AG08395 (cell line): ENCODE data around the gene CAMK2B.

Experiments
- DNase-seq: peaks from one replicate; pipeline ENCODE4 v3.0.0; 2012; ENCODE audit warnings: mixed read lengths, low spot score

Gene CAMK2B

DNA sequence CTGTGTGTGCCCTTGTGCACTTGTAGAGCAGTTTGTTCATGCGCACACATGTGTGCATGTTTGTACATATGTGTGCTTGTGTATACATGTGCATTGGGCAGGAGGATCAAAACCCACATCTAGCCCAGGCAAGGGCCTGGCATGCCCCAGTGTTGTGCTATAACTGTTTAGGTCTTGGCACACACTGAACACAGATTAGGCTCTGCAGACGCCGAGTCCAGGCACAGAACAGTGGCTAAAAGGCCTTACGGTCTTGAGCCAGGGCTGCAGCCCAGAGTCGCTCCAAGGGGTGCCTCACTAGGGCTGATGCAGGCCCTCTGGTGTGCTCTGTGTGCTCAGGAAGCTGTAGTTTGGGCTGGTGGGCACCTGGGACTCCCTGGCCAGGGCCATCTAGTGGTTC lies 68.9 kb downstream of the CAMK2B start:
- no peak for DNase-seq

DNA sequence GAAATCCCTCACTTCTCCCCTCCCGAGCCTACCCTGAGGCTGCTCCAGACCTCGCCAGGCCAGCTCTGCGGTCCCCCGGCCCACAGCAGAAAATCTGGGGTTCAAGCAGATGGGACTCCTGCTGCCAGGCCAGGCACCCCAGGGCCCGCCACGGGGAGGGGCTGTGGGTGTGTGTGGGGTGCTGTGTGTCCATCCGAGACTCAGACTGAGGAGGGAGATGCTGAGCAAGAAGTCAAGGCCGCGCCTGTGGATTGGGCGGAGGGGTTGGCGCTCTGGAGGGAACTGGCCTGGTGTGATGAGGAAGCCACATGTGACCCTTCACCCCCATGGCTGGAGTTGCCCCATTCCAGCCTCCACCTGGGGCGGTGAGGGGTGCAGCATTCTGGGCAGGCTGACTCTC lies 73.5 kb downstream of the CAMK2B start:
- DNase-seq: no peak

GRCh38 chr7:44251269-44251668 lies 74.1 kb downstream of the CAMK2B start:
- DNase-seq: no peak

- no peak for DNase-seq
Measured at GRCh38 chr7:44249639-44250234, 75.7 kb downstream of the CAMK2B start.

DNA sequence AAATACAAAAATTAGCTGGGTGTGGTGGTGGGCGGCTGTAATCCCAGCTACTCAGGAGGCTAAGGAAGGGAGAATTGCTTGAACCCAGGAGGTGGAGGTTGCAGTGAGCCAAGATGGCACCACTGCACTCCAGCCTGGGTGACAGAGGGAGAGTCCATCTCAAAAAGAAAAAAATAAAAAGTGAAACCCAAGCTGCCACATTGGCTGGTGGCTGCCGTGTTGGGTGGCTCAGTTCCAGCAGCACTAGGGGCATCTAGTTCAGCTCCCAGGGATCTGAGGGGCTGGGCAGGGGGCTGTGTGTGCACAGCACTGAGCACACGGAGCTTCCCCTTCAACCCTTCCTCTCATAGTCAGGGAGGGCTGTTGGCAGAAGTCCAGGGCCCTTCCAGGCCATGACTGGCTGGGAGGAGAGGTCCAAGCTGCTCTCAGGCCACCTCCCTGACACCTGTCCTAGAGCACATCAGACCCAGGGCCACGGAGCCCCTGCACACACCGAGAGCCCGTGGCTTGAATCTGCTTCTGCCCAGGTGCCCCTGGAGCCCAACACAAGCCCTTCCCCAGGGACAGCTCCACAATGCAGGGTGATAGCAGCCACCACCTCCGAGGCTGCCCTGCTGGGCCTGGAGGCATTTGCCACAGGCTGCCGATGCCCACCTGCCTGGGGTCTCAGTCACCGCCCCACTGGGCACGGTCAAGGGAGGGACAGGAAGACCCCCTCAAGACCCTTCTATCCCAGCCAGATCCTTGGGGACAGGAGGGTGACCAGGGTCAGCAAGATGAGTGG lies 77.3 kb downstream of the CAMK2B start:
- no peak for DNase-seq

DNA sequence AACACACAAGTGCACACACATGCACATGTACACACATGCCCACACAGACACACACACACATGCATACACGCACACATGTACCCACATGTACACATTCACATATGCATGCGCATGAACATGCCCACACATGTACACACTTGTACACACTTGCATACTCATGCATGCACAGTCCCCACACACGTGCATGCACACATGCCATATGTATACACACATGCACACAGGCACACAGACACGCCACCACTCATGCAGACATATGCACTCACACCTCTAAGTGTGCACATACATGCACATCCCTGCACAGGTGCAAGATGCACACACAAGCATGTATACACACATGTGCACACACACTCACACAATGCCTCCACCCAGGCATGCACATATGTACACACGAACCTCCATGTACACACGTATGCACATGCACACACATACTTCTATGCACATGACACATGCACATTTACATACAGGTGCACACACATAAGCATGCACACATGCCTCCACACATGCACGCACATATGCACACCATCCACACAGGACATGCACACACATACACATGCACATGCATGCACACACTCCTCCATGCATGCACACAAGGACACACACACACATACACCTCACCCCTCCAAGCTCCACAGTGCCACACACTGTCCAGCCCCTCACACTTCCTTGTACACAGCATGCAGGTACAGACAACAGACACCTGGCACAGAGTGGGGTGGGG lies 78.8 kb downstream of the CAMK2B start:
- DNase-seq: no peak

- no peak for DNase-seq
Measured at GRCh38 chr7:44244282-44244681, 81.1 kb downstream of the CAMK2B start.

GRCh38 chr7:44242091-44242490 lies 83.3 kb downstream of the CAMK2B start:
- DNase-seq: no peak

- peak; percentile 90 for DNase-seq
Measured at GRCh38 chr7:44240983-44241510, 84.3 kb downstream of the CAMK2B start.

DNA sequence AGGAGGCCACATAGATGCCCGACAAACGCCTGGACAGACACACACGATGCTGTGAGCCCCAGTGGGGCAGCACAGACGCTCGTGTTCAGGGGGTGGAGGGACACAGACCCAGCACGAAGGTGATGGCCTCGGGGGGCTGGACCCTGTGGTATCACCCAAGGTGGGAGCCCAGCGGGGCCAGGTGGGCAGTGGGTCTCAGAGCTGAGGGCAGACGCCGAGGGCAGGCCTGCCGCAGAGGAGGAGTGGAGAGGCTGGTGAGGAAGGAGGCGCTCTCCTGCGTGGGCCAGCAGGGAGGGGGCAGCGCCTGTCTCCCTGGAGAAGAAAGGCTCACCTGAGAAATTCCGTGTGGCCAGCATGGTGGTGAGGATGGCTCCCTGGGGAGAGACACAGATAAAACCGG lies 85.0 kb downstream of the CAMK2B start:
- no peak for DNase-seq

DNA sequence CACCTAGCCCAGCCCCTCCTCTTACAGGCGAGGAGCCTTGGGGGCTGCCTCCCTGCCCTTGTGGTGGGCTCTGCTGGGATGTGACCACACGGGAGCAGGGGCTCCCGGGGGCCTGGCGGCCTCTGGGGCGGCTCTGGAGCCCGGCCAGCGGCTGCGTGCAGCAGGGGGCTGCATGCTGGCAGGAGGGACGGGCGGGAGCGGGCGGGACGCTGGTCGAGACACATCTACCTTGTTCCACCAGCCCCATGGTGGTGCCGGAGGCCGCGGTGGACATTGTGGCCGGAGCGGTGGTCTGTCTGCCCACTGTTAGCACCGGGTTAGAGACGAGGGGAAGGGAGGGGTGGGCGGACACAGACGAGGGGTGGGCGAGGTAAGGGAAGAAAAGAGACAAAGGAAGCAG lies 86.0 kb downstream of the CAMK2B start:
- no peak for DNase-seq

- no peak for DNase-seq
Measured at GRCh38 chr7:44238116-44238695, 87.2 kb downstream of the CAMK2B start.

- DNase-seq: no peak
Measured at GRCh38 chr7:44237696-44238095, 87.7 kb downstream of the CAMK2B start.

- no peak for DNase-seq
Measured at GRCh38 chr7:44236333-44236728, 89.1 kb downstream of the CAMK2B start.

DNA sequence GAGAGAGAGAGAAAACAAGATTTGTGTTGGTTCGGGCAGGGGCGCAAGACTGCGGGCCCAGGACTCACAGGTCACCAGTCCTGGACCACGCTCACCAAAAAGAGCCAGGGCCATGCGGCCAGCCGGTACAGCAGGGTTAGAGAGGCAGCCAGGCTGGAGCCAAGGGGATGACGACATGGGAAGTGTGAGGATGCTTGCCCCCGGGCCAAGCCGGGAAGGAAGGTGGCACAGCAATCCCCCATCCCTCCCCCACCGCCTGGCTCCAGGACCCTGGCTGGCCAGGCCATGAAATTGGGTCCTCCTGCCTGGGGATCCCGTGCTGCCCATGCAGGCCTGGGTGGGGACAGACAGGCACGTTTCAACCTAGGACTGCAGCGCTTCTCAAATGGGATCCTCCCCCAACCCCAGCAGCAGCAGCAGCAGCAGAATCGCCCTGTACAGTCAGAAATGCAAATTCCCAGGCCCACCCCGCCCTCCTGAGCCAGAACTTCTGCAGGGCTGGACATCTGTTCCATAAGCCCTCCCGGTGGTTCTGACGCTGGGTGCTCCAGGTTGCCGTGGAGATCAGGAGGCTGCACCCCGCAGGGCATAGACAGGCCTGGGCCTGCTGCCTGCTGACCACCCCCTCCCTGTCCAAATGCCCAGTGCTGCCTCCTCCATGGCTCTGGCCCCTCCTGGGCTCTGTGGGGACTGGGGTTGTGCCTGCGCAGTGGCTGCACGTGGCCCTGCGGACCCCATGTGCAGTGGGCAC lies 89.6 kb downstream of the CAMK2B start:
- no peak for DNase-seq

DNA sequence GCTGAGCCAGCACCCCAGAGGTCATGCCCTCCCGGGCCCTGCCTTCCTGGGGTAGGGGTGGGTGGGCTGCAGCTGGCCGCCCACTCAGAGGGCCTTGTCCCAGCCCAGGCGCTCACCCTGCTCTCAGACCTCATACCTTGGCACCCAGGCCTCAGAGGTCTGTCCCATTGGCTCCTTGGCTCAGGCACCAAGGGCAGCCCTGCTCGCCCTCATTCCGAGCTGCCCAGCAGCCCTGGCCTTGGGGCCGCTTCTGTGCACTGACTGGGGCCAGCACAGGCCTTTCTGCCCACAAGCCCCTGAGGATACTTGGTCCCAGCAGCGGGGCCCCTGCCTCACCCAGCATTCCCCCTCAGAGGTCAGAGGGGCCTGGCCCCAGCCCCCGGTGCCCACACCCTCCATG lies 90.3 kb downstream of the CAMK2B start:
- no peak for DNase-seq

GRCh38 chr7:44232901-44233715 lies 92.3 kb downstream of the CAMK2B start:
- DNase-seq: no peak

GRCh38 chr7:44232396-44232795 lies 93.0 kb downstream of the CAMK2B start:
- DNase-seq: no peak

GRCh38 chr7:44231088-44231487 lies 94.3 kb downstream of the CAMK2B start:
- no peak for DNase-seq

DNA sequence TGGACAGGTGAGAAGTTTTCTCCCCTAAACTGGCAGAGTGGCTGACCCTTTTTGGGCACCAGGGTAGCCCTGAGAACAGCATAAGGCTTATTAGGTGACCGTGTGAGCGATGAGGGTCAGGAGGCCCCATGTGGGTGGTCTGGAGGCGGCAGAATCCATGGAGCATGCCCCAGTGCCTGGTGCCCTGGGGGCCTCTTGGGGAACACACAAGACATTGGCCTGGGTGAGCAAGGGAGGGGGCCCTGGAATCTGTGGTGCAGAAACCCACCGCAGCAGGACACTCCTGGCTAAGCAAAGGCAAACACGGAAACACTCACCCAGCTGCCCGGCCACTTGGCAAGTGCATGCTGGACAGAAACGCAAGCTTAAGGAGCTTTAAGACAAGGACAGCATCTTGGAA lies 95.1 kb downstream of the CAMK2B start:
- DNase-seq: no peak

- no peak for DNase-seq
Measured at GRCh38 chr7:44229546-44230105, 95.8 kb downstream of the CAMK2B start.
